Tibial nerve (tissue), 4 donors: ENCODE results near the gene ITSN2.

Experiments
- EP300 ChIP-seq, 2 donors: sonication (generic); formaldehyde crosslinking; IDR thresholded peaks; one replicate each; pipeline ENCODE4 v1.6.1; 2017; ENCODE audit warnings: antibody characterized with exemption in 2 of 2, mild to moderate bottlenecking in 1 of 2
- POLR2A ChIP-seq, 2 donors: fragments of 450-650 bp; IDR thresholded peaks; one replicate each; pipeline ENCODE4 v1.6.1; 2017; ENCODE audit warnings: antibody characterized with exemption in 2 of 2, mild to moderate bottlenecking in 2 of 2, moderate library complexity in 2 of 2
- TF ChIP-seq, protein P1 (sequence below), 5 experiments: fragments of 200-600 bp in 3 of 5; fragments of 450-650 bp in 2 of 5; sonication (generic) in 3 of 5; IDR thresholded peaks; one replicate each; pipeline ENCODE4 v1.5.1; 2016 to 2019; ENCODE audit warnings: antibody characterized with exemption in 5 of 5, mild to moderate bottlenecking in 3 of 5, moderate library complexity in 2 of 5

DNA sequence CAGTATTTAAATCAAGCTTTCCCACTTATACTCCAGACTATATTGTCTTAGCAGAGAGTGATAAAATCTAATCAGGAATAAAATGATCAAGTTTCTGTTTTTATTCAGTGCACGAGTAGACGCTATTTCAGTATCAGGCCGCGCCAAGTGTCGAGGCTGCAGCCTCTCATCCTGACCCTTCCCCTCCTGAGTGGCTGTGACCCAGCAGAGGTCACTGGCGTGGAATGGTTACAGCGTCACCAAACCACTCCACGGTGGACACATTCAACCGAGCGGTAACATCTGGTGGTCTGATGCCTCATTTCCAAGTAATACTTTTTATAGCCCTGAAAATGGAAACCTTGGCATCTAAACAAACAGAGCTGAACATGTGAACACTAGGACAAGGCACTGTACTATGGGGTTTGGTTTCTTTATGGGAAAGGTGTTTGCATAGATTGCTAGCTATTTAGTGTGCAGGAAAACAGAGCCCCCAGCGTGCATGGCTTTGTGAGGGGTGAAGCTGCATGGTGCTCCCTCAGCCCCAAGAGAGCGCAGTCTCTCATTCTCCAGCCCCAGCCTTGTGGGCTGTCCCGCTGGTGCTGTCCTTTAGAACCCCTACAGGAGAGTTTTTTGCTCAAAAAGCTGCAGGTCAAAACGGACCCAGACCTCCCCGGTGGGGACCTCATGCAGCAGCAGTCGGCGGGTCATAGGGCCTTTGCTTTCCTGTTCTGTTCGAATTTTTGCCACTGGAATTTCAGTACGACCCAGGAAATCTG is 157.1 kb downstream of the ITSN2 start:
- TF ChIP-seq, protein P1, sequence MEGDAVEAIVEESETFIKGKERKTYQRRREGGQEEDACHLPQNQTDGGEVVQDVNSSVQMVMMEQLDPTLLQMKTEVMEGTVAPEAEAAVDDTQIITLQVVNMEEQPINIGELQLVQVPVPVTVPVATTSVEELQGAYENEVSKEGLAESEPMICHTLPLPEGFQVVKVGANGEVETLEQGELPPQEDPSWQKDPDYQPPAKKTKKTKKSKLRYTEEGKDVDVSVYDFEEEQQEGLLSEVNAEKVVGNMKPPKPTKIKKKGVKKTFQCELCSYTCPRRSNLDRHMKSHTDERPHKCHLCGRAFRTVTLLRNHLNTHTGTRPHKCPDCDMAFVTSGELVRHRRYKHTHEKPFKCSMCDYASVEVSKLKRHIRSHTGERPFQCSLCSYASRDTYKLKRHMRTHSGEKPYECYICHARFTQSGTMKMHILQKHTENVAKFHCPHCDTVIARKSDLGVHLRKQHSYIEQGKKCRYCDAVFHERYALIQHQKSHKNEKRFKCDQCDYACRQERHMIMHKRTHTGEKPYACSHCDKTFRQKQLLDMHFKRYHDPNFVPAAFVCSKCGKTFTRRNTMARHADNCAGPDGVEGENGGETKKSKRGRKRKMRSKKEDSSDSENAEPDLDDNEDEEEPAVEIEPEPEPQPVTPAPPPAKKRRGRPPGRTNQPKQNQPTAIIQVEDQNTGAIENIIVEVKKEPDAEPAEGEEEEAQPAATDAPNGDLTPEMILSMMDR (IDR thresholded peaks at IDR 0.05) = no peak
- TF ChIP-seq POLR2A (IDR thresholded peaks at IDR 0.05) = no peak
- TF ChIP-seq EP300 (IDR thresholded peaks at IDR 0.05) = no peak
